HFFc6 (cell line): ENCODE data around the gene MRPS18A. TPM values are rescaled to one million over a fixed set of nuclear protein-coding genes. Genes with fewer than 3 reads are reported as not detected.

Experiments
- DNase-seq: peaks from one replicate; pipeline ENCODE4 v3.0.0-alpha.2; 2018
- H3K27ac Mint-ChIP-seq: 2 replicates; pipeline ENCODE4 v1.8.0; 2020; ENCODE audit warnings: mild to moderate bottlenecking, mixed read lengths
- H3K27me3 Mint-ChIP-seq: 2 replicates; pipeline ENCODE4 v1.8.0; 2021; ENCODE audit warnings: mild to moderate bottlenecking, moderate library complexity, mixed read lengths; ENCODE audit not compliant: insufficient read depth
- H3K36me3 Mint-ChIP-seq: 2 replicates; pipeline ENCODE4 v1.8.0; 2021; ENCODE audit warnings: low read depth, mixed read lengths
- H3K4me1 Mint-ChIP-seq: 2 replicates; pipeline ENCODE4 v1.8.0; 2020; ENCODE audit warnings: low read depth, mixed read lengths
- H3K4me3 Mint-ChIP-seq: 2 replicates; pipeline ENCODE4 v1.8.0; 2020; ENCODE audit warnings: mild to moderate bottlenecking, moderate library complexity, mixed read lengths
- H3K9me3 Mint-ChIP-seq: 2 replicates; pipeline ENCODE4 v1.8.0; 2020; ENCODE audit warnings: mild to moderate bottlenecking, mixed read lengths
- CTCF ChIP-seq: fragments of 200-600 bp; sonication (generic); IDR thresholded peaks from 2 replicates; pipeline ENCODE4 v1.5.0; 2021; ENCODE audit warnings: antibody characterized with exemption, mild to moderate bottlenecking
- total RNA-seq, 6 experiments: library from RNA; stranded (reverse); fragmentation: NEBNext Ultra II Directional; extraction: Animal tissue kit (Norgen Biotek cat#: 25700); gene quantifications; 2 replicates in 1 of 6; 3 replicates in 5 of 6; pipeline ENCODE4 v1.2.3, GENCODE V29; 2021

The MRPS18A gene
- total RNA-seq, 6 experiments from 2014 or later: 34.3 to 42.8 (median 38.3) TPM

GRCh38 chr6:43680308-43681200 is 7.0 kb downstream of the MRPS18A start:
- H3K27ac Mint-ChIP-seq: no peak overlapping the region
- H3K4me3 Mint-ChIP-seq: no peak overlapping the region
- H3K27me3 Mint-ChIP-seq: no peaks in the 10 kb centered on the region; the same call in 1 of the 2 replicates

DNA sequence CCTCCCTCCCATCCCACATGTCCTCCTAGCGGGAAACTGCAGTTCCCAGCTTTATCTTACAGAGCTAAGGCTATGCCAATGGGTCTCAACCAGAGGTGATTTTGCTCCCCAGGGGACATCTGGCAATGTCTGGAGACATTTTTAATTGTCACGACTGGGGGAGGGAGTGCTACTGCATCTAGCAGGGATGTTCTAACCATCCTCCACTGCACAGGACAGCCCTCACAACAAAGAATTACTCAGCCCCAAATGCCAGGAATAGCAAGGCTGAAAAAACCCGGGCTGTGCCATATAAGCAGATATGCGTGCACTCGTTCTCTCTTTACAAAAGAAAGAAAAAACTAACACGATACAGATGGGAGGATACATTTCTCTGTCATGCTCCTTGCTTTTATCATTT is 8.5 kb downstream of the MRPS18A start:
- Mint-ChIP-seq H3K4me1 (peaks cover 15% of the 10 kb centered on the region), H3K9me3 (no peaks in the 10 kb centered on the region), H3K4me3 (no peak overlapping the region), H3K27me3 (no peaks in the 10 kb centered on the region; the same call in 1 of the 2 replicates), H3K27ac (no peak overlapping the region), H3K36me3 (peaks cover 16% of the 10 kb centered on the region)
- TF ChIP-seq CTCF: no peak
- no peak for DNase-seq

More at GRCh38 chr6:43680308-43681200, 7.0 kb downstream of the MRPS18A start:
- no peaks in the 10 kb centered on the region for H3K9me3 Mint-ChIP-seq
- no peak for DNase-seq
- peaks cover 21% of the 10 kb centered on the region for H3K4me1 Mint-ChIP-seq
- H3K36me3 Mint-ChIP-seq: peaks cover 11% of the 10 kb centered on the region
- no peak for TF ChIP-seq CTCF

- no peak overlapping the region for H3K27ac Mint-ChIP-seq
- DNase-seq: no peak
- H3K9me3 Mint-ChIP-seq: no peaks in the 10 kb centered on the region
- H3K4me3 Mint-ChIP-seq: no peak overlapping the region
- no peaks in the 10 kb centered on the region; the same call in 1 of the 2 replicates for H3K27me3 Mint-ChIP-seq
- H3K4me1 Mint-ChIP-seq: peaks cover 10% of the 10 kb centered on the region
- H3K36me3 Mint-ChIP-seq: peaks cover 16% of the 10 kb centered on the region
- no peak for TF ChIP-seq CTCF
Measured at GRCh38 chr6:43678341-43678740, 9.2 kb downstream of the MRPS18A start.

- Mint-ChIP-seq H3K27ac (no peak overlapping the region), H3K36me3 (peaks cover 16% of the 10 kb centered on the region), H3K4me3 (no peak overlapping the region), H3K4me1 (peaks cover 4% of the 10 kb centered on the region), H3K27me3 (no peaks in the 10 kb centered on the region; the same call in 1 of the 2 replicates), H3K9me3 (no peaks in the 10 kb centered on the region)
- no peak for DNase-seq
- TF ChIP-seq CTCF: no peak
Measured at GRCh38 chr6:43677759-43678158, 9.8 kb downstream of the MRPS18A start.

GRCh38 chr6:43676962-43677606 is 10.5 kb downstream of the MRPS18A start:
- Mint-ChIP-seq H3K36me3 (peaks cover 11% of the 10 kb centered on the region; the same call in 1 of the 2 replicates), H3K27ac (no peak overlapping the region), H3K4me3 (no peak overlapping the region), H3K9me3 (no peaks in the 10 kb centered on the region), H3K27me3 (no peaks in the 10 kb centered on the region; the same call in 1 of the 2 replicates), H3K4me1 (no peaks in the 10 kb centered on the region)
- no peak for DNase-seq
- no peak for TF ChIP-seq CTCF
